ENCODE measurements around the gene ZFYVE19.

ZFYVE19 gene

GRCh38 chr15:40843261-40843884 is 36.5 kb downstream of the ZFYVE19 start:
- Mint-ChIP-seq H3K36me3 (no peaks in the 10 kb centered on the region), H3K27me3 (no peaks in the 10 kb centered on the region), H3K4me1 (peaks cover 28% of the 10 kb centered on the region), H3K4me3 (peak overlapping the region; percentile 83), H3K9me3 (no peaks in the 10 kb centered on the region), H3K27ac (no peak overlapping the region)
- DNase-seq (ENCODE audit: low spot score in 2 of 2) (no peak), ATAC-seq (ENCODE audit: low read depth) (no peak)

- ATAC-seq (ENCODE audit: low read depth), result peak; percentile 55
- Mint-ChIP-seq H3K4me3 (peak within 1 kb of the TSS; percentile 83), H3K27ac (peak within 1 kb of the TSS; percentile 58), H3K4me1 (peaks cover 28% of the 10 kb centered on the region), H3K9me3 (no peaks in the 10 kb centered on the region), H3K36me3 (no peaks in the 10 kb centered on the region), H3K27me3 (no peaks in the 10 kb centered on the region)
- peak; percentile 25 to 56 for DNase-seq (ENCODE audit: low spot score in 2 of 2)
Observed at GRCh38 chr15:40843885-40844695, 37.2 kb downstream of the ZFYVE19 start, which contains the start of gene SPINT1. Gene SPINT1, plus strand, starts transcription at chr15:40844048. Its CDS starts 507 bp downstream, at chr15:40844555.

GRCh38 chr15:40844696-40845030 is 37.8 kb downstream of the ZFYVE19 start:
- Mint-ChIP-seq H3K9me3 (no peaks in the 10 kb centered on the region), H3K36me3 (no peaks in the 10 kb centered on the region), H3K27me3 (no peaks in the 10 kb centered on the region), H3K4me1 (peaks cover 28% of the 10 kb centered on the region), H3K27ac (peak overlapping the region; percentile 58), H3K4me3 (peak overlapping the region; percentile 83)
- peak in 1 of 2 donors; percentile 42 for DNase-seq (ENCODE audit: low spot score in 2 of 2)
- peak; percentile 67 for ATAC-seq (ENCODE audit: low read depth)

GRCh38 chr15:40845036-40845435 is 38.1 kb downstream of the ZFYVE19 start:
- H3K36me3 Mint-ChIP-seq, result no peaks in the 10 kb centered on the region
- peaks cover 28% of the 10 kb centered on the region for H3K4me1 Mint-ChIP-seq
- H3K9me3 Mint-ChIP-seq, result no peaks in the 10 kb centered on the region
- ATAC-seq (ENCODE audit: low read depth) (no peak), DNase-seq (ENCODE audit: low spot score in 2 of 2) (no peak)
- peak overlapping the region; percentile 83 for H3K4me3 Mint-ChIP-seq
- H3K27me3 Mint-ChIP-seq, result no peaks in the 10 kb centered on the region
- H3K27ac Mint-ChIP-seq, result peak overlapping the region; percentile 58

GRCh38 chr15:40845511-40846284 is 38.8 kb downstream of the ZFYVE19 start:
- H3K4me1 Mint-ChIP-seq, result peaks cover 28% of the 10 kb centered on the region
- no peak overlapping the region for H3K27ac Mint-ChIP-seq
- DNase-seq (ENCODE audit: low spot score in 2 of 2), result no peak

GRCh38 chr15:40846841-40847222 is 39.9 kb downstream of the ZFYVE19 start:
- Mint-ChIP-seq H3K4me3 (no peak overlapping the region), H3K36me3 (peaks cover 5% of the 10 kb centered on the region), H3K4me1 (peaks cover 28% of the 10 kb centered on the region), H3K27me3 (no peaks in the 10 kb centered on the region), H3K9me3 (no peaks in the 10 kb centered on the region), H3K27ac (peak overlapping the region; percentile 81)
- ATAC-seq (ENCODE audit: low read depth), result no peak
- DNase-seq (ENCODE audit: low spot score in 2 of 2), result no peak

More at GRCh38 chr15:40845511-40846284, 38.8 kb downstream of the ZFYVE19 start:
- H3K36me3 Mint-ChIP-seq, result peaks cover 3% of the 10 kb centered on the region
- ATAC-seq (ENCODE audit: low read depth), result no peak
- H3K27me3 Mint-ChIP-seq, result no peaks in the 10 kb centered on the region
- no peaks in the 10 kb centered on the region for H3K9me3 Mint-ChIP-seq
- peak overlapping the region; percentile 43 for H3K4me3 Mint-ChIP-seq

GRCh38 chr15:40847223-40847961 is 40.5 kb downstream of the ZFYVE19 start:
- Mint-ChIP-seq H3K4me1 (peaks cover 28% of the 10 kb centered on the region), H3K27me3 (no peaks in the 10 kb centered on the region), H3K4me3 (no peak overlapping the region), H3K36me3 (peaks cover 7% of the 10 kb centered on the region), H3K9me3 (no peaks in the 10 kb centered on the region), H3K27ac (peak overlapping the region; percentile 81)
- ATAC-seq (ENCODE audit: low read depth) (peak; percentile 64), DNase-seq (ENCODE audit: low spot score in 2 of 2) (no peak)

- no peaks in the 10 kb centered on the region for H3K27me3 Mint-ChIP-seq
- H3K9me3 Mint-ChIP-seq, result no peaks in the 10 kb centered on the region
- H3K36me3 Mint-ChIP-seq, result peaks cover 11% of the 10 kb centered on the region
- no peak for ATAC-seq (ENCODE audit: low read depth)
- peaks cover 19% of the 10 kb centered on the region for H3K4me1 Mint-ChIP-seq
- H3K27ac Mint-ChIP-seq, result no peak overlapping the region
- H3K4me3 Mint-ChIP-seq, result no peak overlapping the region
- no peak for DNase-seq (ENCODE audit: low spot score in 2 of 2)
Observed at GRCh38 chr15:40850576-40851112, 43.8 kb downstream of the ZFYVE19 start.

- Mint-ChIP-seq H3K4me3 (no peak overlapping the region), H3K27me3 (no peaks in the 10 kb centered on the region), H3K27ac (no peak overlapping the region), H3K36me3 (peaks cover 15% of the 10 kb centered on the region), H3K4me1 (peaks cover 5% of the 10 kb centered on the region), H3K9me3 (no peaks in the 10 kb centered on the region)
- DNase-seq (ENCODE audit: low spot score in 2 of 2) (no peak), ATAC-seq (ENCODE audit: low read depth) (no peak)
Observed at GRCh38 chr15:40852529-40852928, 45.6 kb downstream of the ZFYVE19 start.

GRCh38 chr15:40853241-40853890 is 46.5 kb downstream of the ZFYVE19 start:
- no peak overlapping the region for H3K4me3 Mint-ChIP-seq
- no peak overlapping the region for H3K27ac Mint-ChIP-seq
- DNase-seq (ENCODE audit: low spot score in 2 of 2) (no peak), ATAC-seq (ENCODE audit: low read depth) (no peak)
- peaks cover 2% of the 10 kb centered on the region for H3K4me1 Mint-ChIP-seq
- peaks cover 15% of the 10 kb centered on the region for H3K36me3 Mint-ChIP-seq
- H3K27me3 Mint-ChIP-seq, result no peaks in the 10 kb centered on the region
- no peaks in the 10 kb centered on the region for H3K9me3 Mint-ChIP-seq

- H3K9me3 Mint-ChIP-seq, result no peaks in the 10 kb centered on the region
- no peak overlapping the region for H3K4me3 Mint-ChIP-seq
- ATAC-seq (ENCODE audit: low read depth) (no peak), DNase-seq (ENCODE audit: low spot score in 2 of 2) (no peak)
- H3K27me3 Mint-ChIP-seq, result no peaks in the 10 kb centered on the region
- peaks cover 15% of the 10 kb centered on the region for H3K36me3 Mint-ChIP-seq
- peaks cover 6% of the 10 kb centered on the region for H3K4me1 Mint-ChIP-seq
- no peak overlapping the region for H3K27ac Mint-ChIP-seq
Observed at GRCh38 chr15:40854161-40854560, 47.3 kb downstream of the ZFYVE19 start.

GRCh38 chr15:40855706-40856234 is 48.9 kb downstream of the ZFYVE19 start:
- Mint-ChIP-seq H3K9me3 (no peaks in the 10 kb centered on the region), H3K4me3 (no peak overlapping the region), H3K36me3 (peaks cover 12% of the 10 kb centered on the region), H3K4me1 (peaks cover 11% of the 10 kb centered on the region), H3K27me3 (no peaks in the 10 kb centered on the region), H3K27ac (no peak overlapping the region)
- ATAC-seq (ENCODE audit: low read depth), result no peak
- DNase-seq (ENCODE audit: low spot score in 2 of 2), result no peak

GRCh38 chr15:40856746-40857145 is 49.9 kb downstream of the ZFYVE19 start:
- Mint-ChIP-seq H3K36me3 (peaks cover 10% of the 10 kb centered on the region), H3K4me1 (peaks cover 11% of the 10 kb centered on the region)

More at GRCh38 chr15:40856746-40857145, 49.9 kb downstream of the ZFYVE19 start:
- ATAC-seq (ENCODE audit: low read depth) (no peak), DNase-seq (ENCODE audit: low spot score in 2 of 2) (no peak)
- no peaks in the 10 kb centered on the region for H3K9me3 Mint-ChIP-seq
- H3K27me3 Mint-ChIP-seq, result no peaks in the 10 kb centered on the region
- H3K27ac Mint-ChIP-seq, result no peak overlapping the region
- no peak overlapping the region for H3K4me3 Mint-ChIP-seq
